ENCODE measurements around the gene SLC16A10. TPM values are rescaled to one million over a fixed set of nuclear protein-coding genes. Genes with fewer than 3 reads are reported as not detected.
A peak's percentile ranks its signal among the peaks of the same experiment; 100 is the strongest.

The SLC16A10 gene
- total and polyA plus RNA-seq, 2 donors from 2014 or later, result 3.7 to 5.9 TPM

GRCh38 chr6:111199935-111200334, 112.6 kb downstream of the SLC16A10 start:
- Histone ChIP-seq H3K27me3 (ENCODE audit: control insufficient read depth, insufficient read depth, low read length) (no peaks in the 10 kb centered on the region), H3K4me3 (ENCODE audit: low read length in 3 of 3) (peak overlapping the region in 2 of 3 donors; percentile 5 to 14), H3K36me3 (ENCODE audit: control insufficient read depth in 2 of 3, insufficient read depth in 3 of 3, low read length in 3 of 3) (no peaks in the 10 kb centered on the region), H3K9me3 (ENCODE audit: control insufficient read depth in 2 of 3, insufficient read depth in 1 of 3, low read length in 3 of 3) (no peaks in the 10 kb centered on the region), H3K4me1 (ENCODE audit: control insufficient read depth in 2 of 3, insufficient read depth in 2 of 3, low read depth in 1 of 3, low read length in 3 of 3) (peaks cover 0 to 2% (median under 1%) of the 10 kb centered on the region in 3 donors), H3K27ac (ENCODE audit: low read depth in 2 of 2, low read length in 2 of 2) (peak overlapping the region in 1 of 2 donors; percentile 66), H3K9ac (ENCODE audit: low read length in 3 of 3) (no peak overlapping the region)
- no peak for TF ChIP-seq CTCF (IDR thresholded peaks at IDR 0.05; ENCODE audit: borderline replicate concordance, extremely low read depth, insufficient read depth)
- DNase-seq (peak in 2 of 5 donors; percentile 36 to 42), FAIRE-seq (no peak)
- intact Hi-C loops (cut with DNase I), result no loop called here

- Histone ChIP-seq H3K9me3 (ENCODE audit: control insufficient read depth in 2 of 3, insufficient read depth in 1 of 3, low read length in 3 of 3) (no peaks in the 10 kb centered on the region), H3K27me3 (ENCODE audit: control insufficient read depth, insufficient read depth, low read length) (no peaks in the 10 kb centered on the region), H3K36me3 (ENCODE audit: control insufficient read depth in 2 of 3, insufficient read depth in 3 of 3, low read length in 3 of 3) (no peaks in the 10 kb centered on the region), H3K4me1 (ENCODE audit: control insufficient read depth in 2 of 3, insufficient read depth in 2 of 3, low read depth in 1 of 3, low read length in 3 of 3) (peaks cover 0 to 3% (median 2%) of the 10 kb centered on the region in 3 donors), H3K4me3 (ENCODE audit: low read length in 3 of 3) (peak overlapping the region in 2 of 3 donors; percentile 5 to 14), H3K9ac (ENCODE audit: low read length in 3 of 3) (peak overlapping the region in 1 of 3 donors; percentile 26), H3K27ac (ENCODE audit: low read depth in 2 of 2, low read length in 2 of 2) (peak overlapping the region; percentile 4 to 66)
- FAIRE-seq, result no peak
- TF ChIP-seq CTCF (IDR thresholded peaks at IDR 0.05; ENCODE audit: borderline replicate concordance, extremely low read depth, insufficient read depth), result no peak
- intact Hi-C loops (cut with DNase I), result no loop called here
- peak in 2 of 5 donors; percentile 55 to 70 for DNase-seq
Measured at GRCh38 chr6:111200350-111201243, 113.3 kb downstream of the SLC16A10 start.

GRCh38 chr6:111201244-111201554, 113.9 kb downstream of the SLC16A10 start:
- Histone ChIP-seq H3K9me3 (ENCODE audit: control insufficient read depth in 2 of 3, insufficient read depth in 1 of 3, low read length in 3 of 3) (no peaks in the 10 kb centered on the region), H3K4me1 (ENCODE audit: control insufficient read depth in 2 of 3, insufficient read depth in 2 of 3, low read depth in 1 of 3, low read length in 3 of 3) (peaks cover 0 to 3% (median 2%) of the 10 kb centered on the region in 3 donors), H3K36me3 (ENCODE audit: control insufficient read depth in 2 of 3, insufficient read depth in 3 of 3, low read length in 3 of 3) (no peaks in the 10 kb centered on the region), H3K4me3 (ENCODE audit: low read length in 3 of 3) (peak overlapping the region in 1 of 3 donors; percentile 14), H3K27ac (ENCODE audit: low read depth in 2 of 2, low read length in 2 of 2) (peak overlapping the region in 1 of 2 donors; percentile 4), H3K27me3 (ENCODE audit: control insufficient read depth, insufficient read depth, low read length) (no peaks in the 10 kb centered on the region), H3K9ac (ENCODE audit: low read length in 3 of 3) (no peak overlapping the region)
- TF ChIP-seq CTCF (IDR thresholded peaks at IDR 0.05; ENCODE audit: borderline replicate concordance, extremely low read depth, insufficient read depth), result no peak
- no peak for FAIRE-seq
- peak in 1 of 5 donors; percentile 31 for DNase-seq
- intact Hi-C loops (cut with DNase I), result no loop called here
